Left cardiac atrium (tissue), 4 donors: ENCODE measurements around the gene TTC34. TPM values are rescaled to one million over a fixed set of nuclear protein-coding genes. Genes with fewer than 3 reads are reported as not detected.
"Not testable (repeated sequence)": the region's sequence is repeated elsewhere in the genome, so short reads cannot be mapped to it uniquely, and the experiment has no call there.

Experiments used
- ATAC-seq, 2 donors: fragments of 200-7000 bp; cut with Tn5 transposase; one replicate each; pipeline ENCODE4 v1.9.1; 2020; ENCODE audit warnings: mild to moderate bottlenecking in 2 of 2, moderate library complexity in 2 of 2
- DNase-seq: peaks from one replicate; pipeline ENCODE4 v3.0.0-alpha.2; 2020
- intact Hi-C, 2 donors: fragments of 100-400 bp; cut with DNase I; formaldehyde crosslinking; loops; one replicate each; pipeline versions ENCODE4 v1.14.1 to v1.15.1; 2022 to 2023
- total RNA-seq, 2 donors: library from RNA; stranded (reverse); fragmentation: NEBNext Ultra II Directional; extraction: Animal tissue kit (Norgen Biotek cat#: 25700); gene quantifications; one replicate each; pipeline ENCODE4 v1.2.1, GENCODE V29; 2021
- donor health status: DM: no; HTN: yes; CAD: no.
- donor health status: DM: no; HTN: yes; CAD: no; lungs with severe emphysema.
- donor health status: DM: yes; HTN: yes; CAD: no.
- donor health status: Dilated cardiomyopathy.

The TTC34 gene
- total RNA-seq, 2 donors from 2014 or later = 0.52 to 0.53 TPM

DNA sequence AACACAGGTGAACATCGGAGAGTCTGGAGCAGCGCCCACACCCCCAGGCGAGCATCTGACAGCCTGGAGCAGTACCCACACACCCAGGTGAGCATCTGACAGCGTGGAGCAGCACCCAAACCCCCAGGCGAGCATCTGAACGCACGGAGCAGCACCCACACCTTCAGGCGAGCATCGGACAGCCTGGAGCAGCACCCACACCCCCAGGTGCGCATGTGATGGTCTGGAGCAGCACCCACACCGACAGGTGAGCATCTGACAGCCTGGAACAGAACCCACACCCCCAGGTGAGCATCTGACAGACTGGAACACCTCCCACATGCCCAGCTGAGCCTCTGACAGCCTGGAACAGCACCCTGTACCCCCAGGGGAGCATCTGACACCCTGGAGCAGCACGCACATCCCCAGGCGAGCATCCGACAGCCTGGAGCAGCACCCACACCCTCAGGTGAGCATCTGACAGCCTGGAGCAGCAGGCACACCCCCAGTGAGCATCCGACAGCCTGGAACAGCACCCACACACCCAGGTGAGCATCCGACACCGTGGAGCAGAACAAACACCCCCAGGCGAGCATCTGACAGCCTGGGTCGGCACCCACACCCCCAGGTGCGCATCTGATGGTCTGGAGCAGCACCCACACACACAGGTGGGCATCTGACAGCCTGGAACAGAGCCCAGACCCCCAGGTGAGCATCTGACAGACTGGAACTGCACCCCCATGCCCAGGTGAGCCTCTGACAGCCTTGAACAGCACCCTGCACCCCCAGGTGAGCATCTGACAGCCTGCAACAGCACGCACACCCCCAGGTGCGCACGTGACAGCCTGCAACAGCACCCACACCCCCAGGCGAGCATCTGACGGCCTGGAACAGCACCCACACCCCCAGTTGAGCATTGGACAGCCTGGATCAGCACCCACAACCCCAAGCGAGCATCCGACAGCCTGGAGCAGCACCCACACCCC lies 50.4 kb downstream of the TTC34 start:
- intact Hi-C loops, DNase-seq, ATAC-seq: not testable (repeated sequence)

DNA sequence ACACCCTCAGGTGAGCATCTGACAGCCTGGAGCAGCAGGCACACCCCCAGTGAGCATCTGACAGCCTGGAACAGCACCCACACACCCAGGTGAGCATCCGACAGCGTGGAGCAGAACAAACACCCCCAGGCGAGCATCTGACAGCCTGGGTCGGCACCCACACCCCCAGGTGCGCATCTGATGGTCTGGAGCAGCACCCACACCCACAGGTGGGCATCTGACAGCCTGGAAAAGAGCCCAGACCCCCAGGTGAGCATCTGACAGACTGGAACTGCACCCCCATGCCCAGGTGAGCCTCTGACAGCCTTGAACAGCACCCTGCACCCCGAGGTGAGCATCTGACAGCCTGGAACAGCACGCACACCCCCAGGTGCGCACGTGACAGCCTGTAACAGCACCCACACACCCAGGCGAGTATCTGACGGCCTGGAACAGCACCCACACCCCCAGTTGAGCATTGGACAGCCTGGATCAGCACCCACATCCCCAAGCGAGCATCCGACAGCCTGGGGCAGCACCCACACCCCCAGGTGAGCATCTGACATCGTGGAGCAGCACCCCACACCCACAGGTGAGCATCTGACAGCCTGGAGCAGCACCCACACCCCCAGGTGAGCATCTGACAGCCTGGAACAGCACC lies 51.3 kb downstream of the TTC34 start:
- DNase-seq, intact Hi-C loops, ATAC-seq: not testable (repeated sequence)

DNA sequence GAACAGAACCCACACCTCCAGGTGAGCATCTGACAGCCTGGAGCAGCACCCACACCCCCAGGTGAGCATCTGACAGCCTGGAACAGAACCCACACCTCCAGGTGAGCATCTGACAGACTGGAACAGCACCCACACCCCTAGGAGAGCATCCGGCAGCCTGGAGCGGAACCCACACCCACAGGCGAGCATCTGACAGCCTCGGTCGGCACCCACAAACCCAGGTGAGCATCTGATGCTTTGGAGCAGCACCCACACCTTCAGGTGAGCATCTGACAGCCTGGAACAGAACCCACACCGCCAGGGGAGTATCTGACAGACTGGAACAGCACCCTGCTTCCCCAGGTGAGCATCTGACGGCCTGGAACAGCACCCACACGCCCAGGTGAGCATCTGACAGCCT lies 52.9 kb downstream of the TTC34 start:
- ATAC-seq, intact Hi-C loops, DNase-seq: not testable (repeated sequence)

DNA sequence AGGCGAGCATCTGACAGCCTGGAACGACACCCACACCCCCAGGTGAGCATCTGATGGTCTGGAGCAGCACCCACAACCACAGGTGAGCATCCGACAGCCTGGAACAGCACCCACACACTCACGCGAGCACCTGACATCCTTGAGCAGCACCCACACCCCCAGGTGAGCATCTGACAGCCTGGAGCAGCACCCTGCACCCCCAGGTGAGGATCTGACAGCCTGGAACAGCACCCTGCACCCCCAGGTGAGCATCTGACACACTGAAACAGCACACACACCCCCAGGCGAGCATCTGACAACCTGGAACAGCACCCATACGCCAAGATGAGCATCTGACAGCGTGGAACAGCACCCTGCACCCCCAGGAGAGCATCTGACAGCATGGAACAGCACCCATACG lies 106.7 kb downstream of the TTC34 start:
- DNase-seq, intact Hi-C loops, ATAC-seq: not testable (repeated sequence)

DNA sequence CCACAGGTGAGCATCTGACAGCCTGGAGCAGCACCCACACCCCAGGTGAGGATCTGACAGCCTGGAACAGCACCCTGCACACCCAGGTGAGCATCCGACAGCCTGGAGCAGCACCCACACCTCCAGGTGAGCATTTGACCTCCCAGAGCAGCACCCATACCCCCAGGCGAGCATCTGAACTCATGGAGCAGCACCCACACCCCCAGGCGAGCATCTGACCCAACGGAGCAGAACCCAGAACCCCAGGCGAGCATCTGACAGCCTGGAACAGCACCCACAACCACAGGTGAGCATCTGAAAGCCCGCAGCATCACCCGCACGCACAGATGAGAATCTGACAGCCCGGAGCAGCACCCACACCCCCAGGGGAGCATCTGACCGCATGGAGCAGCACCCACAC lies 111.3 kb downstream of the TTC34 start:
- ATAC-seq, intact Hi-C loops, DNase-seq: not testable (repeated sequence)

DNA sequence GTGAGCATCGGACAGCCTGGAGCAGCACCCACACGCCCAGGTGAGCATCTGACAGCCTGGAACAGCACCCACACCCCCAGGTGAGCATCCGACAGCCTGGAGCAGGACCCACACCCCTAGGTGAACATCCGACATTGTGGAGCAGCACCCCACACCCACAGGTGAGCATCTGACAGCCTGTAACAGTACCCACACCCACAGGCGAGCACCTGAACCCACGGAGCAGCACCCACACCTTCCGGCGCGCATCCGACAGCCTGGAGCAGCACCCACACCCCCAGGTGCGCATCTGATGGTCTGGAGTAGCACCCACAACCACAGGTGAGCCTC lies 113.2 kb downstream of the TTC34 start:
- intact Hi-C loops, ATAC-seq, DNase-seq: not testable (repeated sequence)

DNA sequence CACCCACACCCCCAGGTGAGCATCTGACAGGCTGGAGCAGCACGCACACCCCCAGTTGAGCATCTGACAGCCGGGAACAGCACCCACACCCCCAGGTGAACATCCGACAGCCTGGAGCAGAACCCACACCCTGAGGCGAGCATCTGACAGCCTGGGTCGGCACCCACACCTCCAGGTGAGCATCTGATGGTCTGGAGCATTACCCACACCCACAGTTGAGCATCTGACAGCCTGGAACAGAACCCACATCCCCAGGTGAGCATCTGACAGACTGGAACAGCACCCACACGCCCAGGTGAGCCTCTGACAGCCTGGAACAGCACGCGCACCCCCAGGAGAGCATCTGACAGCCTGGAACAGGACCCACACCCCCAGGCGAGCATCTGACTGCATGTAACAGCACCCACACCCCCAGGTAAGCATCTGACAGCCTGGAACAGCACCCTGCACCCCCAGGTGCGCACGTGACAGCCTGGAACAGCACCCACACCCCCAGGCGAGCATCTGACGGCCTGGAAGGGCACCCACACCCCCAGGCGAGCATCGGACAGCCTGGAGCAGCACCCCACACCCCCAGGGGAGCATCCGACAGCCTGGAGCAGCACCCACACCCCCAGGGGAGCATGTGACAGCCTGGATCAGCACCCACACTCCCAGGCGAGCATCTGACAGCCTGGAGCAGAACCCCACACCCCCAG lies 113.7 kb downstream of the TTC34 start:
- intact Hi-C loops, ATAC-seq, DNase-seq: not testable (repeated sequence)

DNA sequence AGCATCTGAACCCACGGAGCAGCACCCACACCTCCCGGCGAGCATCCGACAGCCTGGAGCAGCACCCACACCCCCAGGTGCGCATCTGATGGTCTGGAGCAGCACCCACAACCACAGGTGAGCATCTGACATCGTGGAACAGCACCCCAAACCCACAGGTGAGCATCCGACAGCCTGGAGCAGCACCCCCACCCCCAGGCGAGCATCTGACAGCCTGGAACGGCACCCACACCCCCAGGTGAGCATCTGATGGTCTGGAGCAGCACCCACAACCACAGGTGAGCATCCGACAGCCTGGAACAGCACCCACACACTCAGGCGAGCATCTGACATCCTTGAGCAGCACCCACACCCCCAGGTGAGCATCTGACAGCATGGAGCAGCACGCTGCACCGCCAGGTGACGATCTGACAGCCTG lies 114.3 kb downstream of the TTC34 start:
- DNase-seq, intact Hi-C loops, ATAC-seq: not testable (repeated sequence)

DNA sequence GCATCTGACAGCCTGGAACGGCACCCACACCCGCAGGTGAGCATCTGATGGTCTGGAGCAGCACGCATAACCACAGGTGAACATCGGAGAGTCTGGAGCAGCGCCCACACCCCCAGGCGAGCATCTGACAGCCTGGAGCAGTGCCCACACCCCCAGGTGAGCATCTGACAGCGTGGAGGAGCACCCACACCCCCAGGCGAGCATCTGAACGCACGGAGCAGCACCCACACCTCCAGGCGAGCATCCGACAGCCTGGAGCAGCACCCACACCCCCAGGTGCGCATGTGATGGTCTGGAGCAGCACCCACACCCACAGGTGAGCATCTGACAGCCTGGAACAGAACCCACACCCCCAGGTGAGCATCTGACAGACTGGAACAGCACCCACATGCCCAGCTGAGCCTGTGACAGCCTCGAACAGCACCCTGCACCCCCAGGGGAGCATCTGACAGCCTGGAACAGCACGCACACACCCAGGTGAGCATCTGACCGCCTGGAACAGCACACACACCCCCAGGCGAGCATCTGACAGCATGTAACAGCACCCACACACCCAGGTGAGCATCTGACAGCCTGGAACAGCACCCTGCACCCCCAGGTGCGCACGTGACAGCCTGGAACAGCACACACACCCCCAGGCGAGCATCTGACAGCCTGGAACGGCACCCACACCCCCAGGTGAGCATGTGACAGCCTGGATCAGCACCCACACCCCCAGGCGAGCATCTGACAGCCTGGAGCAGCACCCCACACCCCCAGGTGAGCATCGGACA lies 115.2 kb downstream of the TTC34 start:
- DNase-seq, intact Hi-C loops, ATAC-seq: not testable (repeated sequence)

DNA sequence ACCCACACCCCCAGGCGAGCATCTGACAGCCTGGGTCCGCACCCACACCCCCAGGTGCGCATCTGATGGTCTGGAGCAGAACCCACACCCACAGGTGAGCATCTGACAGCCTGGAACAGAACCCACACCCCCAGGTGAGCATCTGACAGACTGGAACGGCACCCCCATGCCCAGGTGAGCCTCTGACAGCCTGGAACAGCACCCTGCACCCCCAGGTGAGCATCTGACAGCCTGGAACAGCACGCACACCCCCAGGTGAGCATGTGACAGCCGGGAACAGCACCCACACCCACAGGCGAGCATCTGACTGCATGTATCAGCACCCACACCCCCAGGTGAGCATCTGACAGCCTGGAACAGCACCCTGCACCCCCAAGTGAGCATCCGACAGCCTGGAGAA lies 115.8 kb downstream of the TTC34 start:
- DNase-seq, ATAC-seq, intact Hi-C loops: not testable (repeated sequence)

DNA sequence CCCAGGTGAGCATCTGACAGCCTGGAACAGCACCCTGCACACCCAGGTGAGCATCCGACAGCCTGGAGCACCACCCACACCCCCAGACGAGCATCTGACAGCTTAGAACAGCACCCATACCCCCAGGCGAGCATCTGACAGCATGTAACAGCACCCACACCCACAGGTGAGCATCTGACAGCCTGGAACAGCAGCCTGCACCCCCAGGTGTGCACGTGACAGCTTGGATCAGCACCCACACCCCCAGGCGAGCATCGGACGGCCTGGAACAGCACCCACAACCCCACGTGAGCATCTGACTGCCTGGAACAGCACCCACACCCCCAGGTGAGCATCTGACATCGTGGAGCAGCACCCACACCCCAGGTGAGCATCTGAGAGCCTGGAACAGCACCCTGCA lies 116.6 kb downstream of the TTC34 start:
- DNase-seq, intact Hi-C loops, ATAC-seq: not testable (repeated sequence)

DNA sequence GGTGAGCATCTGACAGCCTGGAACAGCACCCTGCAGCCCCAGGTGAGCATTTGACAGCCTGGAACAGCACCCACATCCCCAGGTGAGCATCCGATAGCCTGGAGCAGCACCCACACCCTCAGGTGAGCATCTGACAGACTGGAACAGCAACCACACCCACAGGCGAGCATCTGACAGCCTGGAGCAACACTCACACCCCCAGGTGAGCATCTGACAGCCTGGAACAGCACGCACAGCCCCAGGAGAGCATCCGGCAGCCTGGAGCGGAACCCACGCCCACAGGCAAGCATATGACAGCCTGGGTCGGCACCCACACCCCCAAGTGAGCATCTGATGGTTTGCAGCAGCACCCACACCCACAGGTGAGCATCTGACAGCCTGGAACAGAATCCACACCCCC lies 117.5 kb downstream of the TTC34 start:
- DNase-seq = peak; percentile 23
- intact Hi-C loops, ATAC-seq: not testable (repeated sequence)

DNA sequence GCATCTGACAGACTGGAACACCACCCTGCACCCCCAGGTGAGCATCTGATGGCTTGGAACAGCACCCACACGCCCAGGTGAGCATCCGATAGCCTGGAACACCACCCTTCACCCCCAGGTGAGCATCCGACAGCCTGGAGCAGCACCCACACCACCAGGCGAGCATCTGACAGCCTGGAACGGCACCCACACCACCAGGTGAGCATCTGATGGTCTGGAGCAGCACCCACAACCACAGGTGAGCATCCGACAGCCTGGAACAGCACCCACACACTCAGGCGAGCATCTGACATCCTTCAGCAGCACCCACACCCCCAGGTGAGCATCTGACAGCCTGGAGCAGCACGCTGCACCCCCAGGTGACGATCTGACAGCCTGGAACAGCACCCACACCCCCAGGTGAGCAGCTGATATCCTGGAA lies 118.2 kb downstream of the TTC34 start:
- ATAC-seq, intact Hi-C loops, DNase-seq: not testable (repeated sequence)

DNA sequence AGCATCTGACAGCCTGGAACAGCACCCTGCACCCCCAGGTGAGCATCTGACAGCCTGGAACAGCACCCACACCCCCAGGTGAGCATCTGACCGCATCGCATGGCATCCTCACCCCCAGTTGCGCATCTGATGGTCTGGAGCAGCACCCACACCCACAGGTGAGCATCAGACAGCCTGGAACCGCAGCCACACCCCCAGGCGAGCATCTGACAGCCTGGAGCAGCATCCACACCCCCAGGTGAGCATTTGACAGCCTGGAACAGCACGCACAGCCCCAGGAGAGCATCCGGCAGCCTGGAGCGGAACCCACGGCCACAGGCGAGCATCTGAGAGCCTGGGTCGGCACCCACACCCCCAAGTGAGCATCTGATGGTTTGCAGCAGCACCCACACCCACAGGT lies 118.6 kb downstream of the TTC34 start:
- intact Hi-C loops, DNase-seq, ATAC-seq: not testable (repeated sequence)

DNA sequence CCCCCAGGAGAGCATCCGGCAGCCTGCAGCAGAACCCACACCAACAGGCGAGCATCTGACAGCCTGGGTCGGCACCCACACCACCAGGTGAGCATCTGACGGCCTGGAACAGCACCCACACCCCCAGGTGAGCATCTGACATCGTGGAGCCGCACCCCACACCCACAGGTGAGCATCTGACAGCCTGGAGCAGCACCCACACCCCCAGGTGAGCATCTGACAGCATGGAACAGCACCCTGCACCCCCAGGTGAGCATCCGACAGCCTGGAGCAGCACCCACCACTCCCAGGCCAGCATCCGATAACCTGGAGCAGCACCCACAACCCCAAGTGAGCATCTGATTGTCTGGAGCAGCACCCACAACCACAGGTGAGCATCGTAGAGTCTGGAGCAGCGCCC lies 124.8 kb downstream of the TTC34 start:
- DNase-seq, ATAC-seq, intact Hi-C loops: not testable (repeated sequence)

DNA sequence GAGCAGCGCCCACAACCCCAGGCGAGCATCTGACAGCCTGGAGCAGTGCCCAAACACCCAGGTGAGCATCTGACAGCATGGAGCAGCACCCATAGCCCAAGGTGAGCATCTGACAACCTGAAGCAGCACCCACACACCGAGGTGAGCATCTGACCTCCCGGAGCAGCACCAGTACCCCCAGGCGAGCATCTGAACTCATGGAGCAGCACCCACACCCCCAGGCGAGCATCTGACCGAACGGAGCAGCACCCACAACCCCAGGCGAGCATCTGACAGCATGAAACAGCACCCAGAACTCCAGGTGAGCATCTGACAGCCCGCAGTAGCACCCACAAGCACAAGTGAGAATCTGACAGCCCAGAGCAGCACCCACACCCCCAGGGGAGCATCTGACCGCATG lies 129.8 kb downstream of the TTC34 start:
- intact Hi-C loops, DNase-seq, ATAC-seq: not testable (repeated sequence)

DNA sequence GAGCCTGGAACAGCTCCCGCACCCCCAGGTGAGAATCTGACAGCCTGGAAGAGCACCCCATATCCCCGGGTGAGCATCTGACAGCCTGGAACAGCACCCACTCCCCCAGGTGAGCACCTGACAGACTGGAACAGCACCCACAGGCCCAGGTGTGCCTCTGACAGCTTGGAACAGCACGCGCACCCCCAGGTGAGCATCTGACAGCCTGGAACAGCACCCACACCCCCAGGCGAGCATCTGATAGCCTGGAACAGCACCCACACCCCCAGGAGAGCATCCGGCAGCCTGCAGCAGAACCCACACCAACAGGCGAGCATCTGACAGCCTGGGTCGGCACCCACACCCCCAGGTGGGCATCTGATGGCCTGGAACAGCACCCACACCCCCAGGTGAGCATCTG lies 141.7 kb downstream of the TTC34 start:
- intact Hi-C loops, ATAC-seq: not testable (repeated sequence)
- peak; percentile 47 for DNase-seq

DNA sequence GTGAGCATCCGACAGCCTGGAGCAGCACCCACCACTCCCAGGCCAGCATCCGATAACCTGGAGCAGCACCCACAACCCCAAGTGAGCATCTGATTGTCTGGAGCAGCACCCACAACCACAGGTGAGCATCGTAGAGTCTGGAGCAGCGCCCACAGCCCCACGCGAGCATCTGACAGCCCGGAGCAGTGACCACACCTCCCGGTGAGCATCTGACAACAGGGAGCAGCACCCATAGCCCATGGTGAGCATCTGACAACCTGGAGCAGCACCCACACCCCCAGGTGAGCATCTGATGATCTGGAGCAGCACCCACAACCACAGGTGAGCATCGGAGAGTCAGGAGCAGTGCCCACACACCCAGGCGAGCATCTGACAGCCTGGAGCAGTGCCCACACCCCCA lies 143.6 kb downstream of the TTC34 start:
- ATAC-seq, intact Hi-C loops, DNase-seq: not testable (repeated sequence)
